ENCODE results near the gene PRR36.

The PRR36 gene

DNA sequence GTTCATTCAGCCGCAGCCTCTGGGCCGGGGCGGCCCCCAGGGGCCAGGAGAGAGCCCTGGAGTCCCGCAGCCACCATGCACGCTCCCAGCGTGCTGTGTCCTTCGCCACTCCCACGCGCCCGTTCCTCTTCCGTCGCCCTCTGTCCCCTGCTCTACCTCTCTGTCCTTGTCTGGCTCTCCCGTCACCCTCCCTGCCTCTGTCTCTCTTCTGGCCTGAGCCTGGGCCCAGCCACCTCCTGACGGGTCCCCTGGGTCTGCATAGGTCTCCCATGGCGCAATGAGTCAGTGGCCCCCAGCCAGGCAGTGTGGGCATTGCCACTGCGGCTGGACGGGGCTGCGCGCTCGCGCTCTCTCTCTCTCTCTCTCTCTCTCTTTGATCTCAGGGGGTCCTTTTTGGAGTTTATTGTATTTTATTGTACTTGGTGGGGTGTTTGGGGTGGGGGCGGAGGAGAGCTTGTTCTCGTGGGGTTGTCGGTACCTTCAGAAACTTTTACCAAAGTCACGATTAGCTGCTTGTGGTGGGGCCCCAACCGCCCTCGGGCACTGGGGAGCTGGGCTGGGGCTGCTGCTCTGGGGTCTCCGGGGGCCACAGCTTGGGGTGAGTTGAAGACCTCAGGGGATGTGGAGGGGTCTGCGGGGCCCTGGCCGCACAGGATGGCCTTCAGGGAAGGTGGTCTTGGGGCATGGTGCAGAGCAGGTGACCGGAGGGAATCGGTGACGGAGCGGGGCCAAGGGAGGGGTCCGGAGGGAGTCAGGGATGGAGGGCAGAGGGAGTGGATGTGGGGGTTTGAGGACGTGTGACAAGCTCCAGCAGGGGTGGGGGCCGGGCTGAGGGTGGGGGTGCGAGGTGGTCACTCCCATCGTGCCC, 38.7 kb upstream of the PRR36 start:
- no peak for DNase-seq

DNA sequence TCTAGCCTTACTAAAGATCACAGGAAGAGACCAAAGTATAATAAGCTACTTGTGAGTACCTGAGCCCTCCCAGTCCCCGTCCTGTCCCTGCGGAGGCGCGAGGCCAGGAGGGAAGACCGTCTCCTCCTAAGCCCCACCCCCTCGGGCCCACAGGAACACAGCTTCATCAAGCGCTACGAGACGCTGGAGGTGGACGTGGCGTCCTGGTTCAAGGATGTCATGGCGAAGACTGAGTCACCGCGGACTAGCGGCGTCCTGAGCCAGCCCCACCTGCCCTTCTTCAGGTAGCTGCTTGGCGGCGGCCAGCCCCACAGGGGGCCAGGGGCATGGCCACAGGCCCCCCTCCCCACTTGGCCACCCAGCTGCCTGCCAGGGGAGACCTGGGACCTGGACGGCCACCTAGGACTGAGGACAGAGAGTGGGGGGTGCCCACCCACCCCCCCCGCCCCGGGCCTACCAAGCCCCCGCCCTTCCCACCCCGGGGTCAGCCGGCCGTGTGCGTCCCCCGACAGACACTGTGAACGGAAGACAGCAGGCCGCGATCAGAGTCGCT, 38.0 kb upstream of the PRR36 start:
- no peak for DNase-seq

DNA sequence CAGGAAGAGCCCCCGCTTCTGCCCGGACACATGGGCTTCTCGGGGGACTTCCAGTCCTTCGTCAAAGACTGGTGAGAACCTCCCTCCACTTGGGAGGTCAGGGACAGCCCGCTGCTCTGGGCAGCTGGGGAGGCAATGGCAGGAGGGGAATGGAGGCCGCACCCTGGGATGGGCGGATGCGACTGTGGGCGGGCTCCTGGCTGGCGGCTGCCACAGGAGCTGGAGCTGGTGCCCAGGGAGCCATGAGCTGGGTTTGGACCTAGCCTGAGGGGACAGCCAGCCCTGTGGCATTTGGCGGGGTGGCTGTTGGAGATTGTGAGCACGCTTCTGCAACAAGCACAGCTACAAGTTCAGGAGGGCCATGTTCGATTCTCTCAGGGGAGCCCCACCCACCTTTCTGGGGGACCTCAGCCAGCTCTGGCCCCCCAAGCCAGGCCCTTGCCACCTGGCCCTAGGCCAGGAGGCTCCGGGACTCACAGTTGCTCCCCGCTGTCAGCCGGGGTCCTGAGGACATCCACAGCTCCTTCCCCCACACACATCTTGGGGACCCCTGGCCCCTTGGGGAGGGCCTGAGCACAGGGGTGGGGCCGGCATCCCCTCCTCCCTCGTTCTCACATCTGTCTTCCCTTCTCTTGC, 37.4 kb upstream of the PRR36 start:
- DNase-seq, result no peak

DNA sequence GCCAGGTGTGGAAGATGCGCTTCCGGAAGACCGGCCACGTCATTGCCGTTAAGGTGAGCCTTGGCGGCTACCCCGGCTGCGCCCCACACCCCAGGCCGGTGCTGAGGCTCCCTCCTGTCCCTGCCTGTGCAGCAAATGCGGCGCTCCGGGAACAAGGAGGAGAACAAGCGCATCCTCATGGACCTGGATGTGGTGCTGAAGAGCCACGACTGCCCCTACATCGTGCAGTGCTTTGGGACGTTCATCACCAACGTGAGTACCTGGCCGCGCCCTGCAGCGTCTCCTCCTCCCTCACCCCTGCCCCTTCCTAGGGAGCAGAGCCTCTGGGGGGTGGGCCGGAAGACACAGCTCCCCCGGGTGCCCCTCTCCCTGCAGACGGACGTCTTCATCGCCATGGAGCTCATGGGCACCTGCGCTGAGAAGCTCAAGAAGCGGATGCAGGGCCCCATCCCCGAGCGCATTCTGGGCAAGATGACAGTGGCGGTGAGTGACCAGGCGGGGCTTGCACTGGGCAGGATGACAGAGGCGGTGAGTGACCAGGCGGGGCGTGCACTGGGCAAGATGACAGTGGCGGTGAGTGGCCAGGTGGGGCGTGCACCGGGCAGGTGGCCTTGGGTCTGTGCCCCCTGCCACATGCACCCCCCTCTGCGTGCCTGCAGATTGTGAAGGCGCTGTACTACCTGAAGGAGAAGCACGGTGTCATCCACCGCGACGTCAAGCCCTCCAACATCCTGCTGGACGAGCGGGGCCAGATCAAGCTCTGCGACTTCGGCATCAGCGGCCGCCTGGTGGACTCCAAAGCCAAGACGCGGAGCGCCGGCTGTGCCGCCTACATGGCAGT, 36.4 kb upstream of the PRR36 start:
- DNase-seq, result no peak

DNA sequence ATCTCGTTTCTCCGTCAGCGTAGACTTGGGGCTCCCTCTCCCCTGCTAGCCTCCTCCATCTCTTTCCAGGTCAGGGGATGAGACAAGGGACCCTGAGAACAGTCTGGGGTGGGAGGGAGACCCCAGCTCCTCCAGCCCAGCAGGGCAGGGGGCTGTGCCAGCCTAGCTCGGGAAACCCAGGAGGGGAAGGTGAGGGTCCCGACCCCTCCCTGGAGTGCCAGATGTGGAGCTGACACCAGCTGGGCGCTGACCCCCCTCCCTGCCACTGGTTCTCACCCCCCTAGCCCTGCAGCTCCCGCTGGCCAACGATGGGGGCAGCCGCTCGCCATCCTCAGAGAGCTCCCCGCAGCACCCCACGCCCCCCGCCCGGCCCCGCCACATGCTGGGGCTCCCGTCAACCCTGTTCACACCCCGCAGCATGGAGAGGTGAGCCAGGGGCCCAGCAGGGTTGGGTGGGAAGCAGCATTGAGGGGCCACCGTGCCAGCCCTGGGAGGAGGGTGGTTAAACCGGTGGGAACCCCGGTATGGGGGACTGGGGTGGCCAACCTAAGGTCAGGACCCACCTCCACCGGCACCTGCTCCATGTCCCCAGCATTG, 35.4 kb upstream of the PRR36 start:
- no peak for DNase-seq

DNA sequence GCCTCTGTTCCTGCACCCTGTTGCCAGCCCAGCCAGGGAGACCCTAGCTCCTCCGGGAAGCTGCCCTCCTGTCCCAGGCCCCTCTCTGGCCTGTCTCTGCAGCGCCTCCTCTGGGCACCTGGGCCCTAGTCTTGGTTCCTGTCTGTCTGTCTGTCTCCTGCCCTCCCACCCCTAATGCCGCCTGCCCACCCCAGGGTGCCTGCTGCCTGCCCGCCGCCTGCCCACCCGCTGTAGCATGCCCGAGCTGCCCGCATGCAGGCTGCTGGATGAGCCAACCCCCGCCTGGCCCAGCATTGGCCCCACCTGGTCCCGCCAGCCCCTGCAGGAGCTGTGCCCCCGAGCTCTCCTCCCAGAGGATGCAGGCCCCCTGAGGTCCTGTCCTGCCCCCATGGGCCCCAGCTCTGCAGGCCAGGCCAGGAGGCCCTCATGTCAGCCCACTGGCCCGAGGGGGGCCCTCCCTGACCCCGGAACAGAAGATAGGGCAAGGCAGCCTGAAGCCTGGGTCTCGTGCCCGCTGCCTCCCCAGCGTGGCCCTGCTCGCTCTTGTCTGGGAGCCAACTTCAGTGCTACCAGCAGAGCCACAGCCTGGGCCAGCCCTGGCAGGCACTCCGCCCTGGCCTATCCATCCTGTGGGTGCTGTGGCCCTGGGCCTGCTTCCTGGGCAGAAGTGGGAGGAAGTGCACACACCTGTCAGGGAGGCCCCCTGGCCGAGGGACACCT, 34.7 kb upstream of the PRR36 start:
- DNase-seq, result no peak

DNA sequence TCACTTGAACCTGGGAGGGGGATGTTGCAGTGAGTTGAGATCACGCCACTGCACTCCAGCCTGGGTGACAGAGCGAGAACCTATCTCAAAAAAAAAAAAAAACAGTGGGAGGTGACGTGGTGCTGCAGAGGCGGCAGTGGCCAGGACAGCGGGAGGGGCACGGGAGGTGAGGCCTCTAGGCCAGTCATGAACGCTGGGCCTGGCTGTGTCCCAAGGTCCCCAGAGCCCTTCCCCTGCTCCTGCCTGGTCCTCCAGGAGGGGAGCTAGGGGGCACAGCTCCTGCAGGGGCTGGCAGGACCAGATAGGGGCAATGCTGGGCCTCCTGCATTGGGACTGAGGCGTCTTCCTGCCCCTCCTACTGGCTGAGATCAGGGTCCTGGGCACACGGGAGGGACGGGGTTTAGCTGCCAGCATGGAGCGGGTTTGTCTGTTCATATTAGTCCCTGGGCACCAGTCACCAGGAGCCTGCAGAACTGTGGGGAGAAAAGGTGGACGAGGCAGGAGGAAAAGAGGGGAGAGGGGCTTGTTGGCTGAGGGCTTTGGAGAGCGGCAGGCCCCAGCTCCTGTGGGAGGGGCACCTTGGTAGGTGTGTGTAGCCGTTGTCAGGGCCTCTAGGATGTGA, 34.0 kb upstream of the PRR36 start:
- no peak for DNase-seq

DNA sequence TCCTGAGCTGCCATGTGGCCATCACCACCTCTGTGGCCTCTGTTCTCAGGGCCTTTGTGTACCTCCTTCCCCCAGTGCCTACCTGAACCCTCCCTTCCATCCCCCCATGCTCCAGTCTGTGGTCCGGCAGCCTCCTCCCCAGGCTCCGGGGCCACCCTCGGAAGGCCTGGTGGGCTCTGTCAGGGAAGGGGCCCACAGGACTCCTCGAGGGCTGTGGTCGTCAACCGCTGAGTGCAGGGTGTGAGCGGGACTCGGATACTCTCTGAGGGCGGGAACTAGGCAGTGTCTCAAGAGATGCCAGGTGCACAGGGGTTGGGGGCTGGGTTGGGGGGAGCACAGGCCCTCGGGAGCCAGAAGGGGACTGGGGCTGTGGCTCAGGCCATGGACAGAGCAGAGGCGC, 33.4 kb upstream of the PRR36 start:
- no peak for DNase-seq

DNA sequence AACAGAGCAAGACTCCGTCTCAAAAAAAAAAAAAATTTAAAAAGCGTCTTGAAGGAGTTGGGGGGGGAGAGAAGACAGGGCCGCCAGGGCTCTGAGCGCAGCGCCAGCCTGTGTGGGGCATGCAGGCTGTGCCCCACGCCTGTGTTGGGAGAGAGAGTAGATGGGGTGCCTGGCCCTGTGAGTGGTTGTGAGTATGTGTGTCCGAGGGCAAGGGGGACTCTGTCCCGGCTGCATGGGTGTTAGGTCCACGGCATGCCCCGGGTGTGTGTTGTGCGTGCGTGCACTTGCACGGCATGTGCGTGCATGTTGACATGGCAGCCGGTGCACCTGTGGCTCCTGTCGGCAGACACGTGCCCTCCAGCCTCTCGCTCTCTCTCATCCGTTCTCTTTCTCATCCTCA, 32.9 kb upstream of the PRR36 start:
- no peak for DNase-seq

DNA sequence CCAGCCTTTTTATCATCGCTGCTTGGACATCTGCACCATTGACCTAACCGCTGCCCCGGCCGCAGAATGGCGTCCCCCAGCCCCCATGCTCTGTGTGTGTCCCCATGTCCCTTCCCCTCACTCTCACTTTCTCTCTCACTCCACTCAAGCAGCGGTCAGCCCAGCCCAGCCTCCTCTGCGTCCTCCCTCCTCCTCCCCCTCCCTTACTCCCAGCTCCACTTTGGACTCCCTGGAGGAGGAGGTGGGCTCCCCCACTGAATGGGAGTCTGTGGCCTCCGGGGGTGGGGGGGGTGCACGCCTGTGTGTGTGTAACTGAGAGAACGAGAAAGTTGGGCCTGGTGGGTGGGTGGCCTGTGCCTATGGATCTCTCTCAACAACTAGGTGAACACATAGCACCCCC, 31.7 kb upstream of the PRR36 start:
- no peak for DNase-seq

DNA sequence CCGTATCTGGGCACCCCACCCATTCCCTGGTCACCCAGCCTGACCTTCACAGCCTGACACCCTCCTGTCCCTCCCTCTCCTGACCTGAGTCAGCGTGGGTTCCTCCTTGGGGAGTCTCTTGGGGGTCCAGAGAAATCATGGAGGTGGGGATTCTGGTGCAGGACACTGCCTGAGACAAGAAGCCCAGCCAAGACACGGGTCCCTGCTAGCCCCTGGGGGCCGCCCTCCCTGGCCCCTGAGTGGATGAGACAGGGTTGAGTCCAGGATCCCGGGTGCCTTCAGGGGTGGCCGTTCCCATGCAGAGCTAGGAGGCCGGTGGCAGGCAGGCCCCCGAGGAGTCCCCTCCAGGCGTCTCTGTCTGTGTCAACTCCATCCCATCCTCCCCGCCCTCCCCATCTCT, 31.1 kb upstream of the PRR36 start:
- DNase-seq, result no peak

DNA sequence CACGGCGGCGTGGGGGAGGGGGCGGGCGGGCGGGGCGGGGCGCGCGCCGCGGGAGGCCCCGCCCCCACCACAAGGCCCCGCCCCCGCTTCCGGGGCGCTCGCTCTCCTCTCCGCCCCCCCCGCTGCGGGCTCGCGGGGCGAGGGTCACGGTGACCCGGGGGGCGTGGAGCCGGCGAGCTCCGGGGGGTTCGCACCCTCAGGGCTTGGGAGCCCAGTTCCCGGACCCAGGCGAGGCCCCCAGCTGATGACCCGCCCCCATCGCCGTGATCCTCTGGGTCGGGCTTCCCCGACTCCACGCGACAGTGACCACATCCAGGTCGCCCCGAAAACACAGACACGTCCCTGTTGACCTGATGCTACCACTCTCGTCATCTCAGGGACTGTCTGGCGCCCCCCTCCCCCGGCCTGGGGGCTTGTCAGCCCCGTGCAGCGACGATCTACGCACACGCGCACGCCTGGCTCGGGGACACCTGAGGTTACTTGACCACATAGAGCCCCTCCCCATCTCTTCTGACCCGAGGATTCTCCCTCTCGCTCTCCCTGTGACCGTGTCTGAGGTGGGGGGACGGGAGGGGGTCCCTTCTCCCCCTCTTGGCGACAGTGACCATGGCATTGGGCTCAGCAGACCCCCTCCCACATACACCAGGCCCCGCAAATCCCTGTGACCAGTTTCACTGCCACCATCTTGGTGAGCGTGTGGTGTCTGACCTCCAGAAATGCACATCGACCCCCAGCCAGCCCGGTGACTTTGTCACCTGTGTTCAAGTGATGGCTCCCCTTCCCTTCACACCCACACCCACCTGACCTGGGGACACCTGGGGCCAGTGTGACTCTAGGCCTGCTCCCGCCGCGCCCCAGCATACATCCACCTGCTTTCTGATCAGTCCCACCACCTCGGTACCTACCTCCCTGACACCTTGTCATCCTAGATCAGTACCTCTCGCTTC, 30.2 kb upstream of the PRR36 start:
- peak; percentile 63 to 82 (median 72) for DNase-seq

DNA sequence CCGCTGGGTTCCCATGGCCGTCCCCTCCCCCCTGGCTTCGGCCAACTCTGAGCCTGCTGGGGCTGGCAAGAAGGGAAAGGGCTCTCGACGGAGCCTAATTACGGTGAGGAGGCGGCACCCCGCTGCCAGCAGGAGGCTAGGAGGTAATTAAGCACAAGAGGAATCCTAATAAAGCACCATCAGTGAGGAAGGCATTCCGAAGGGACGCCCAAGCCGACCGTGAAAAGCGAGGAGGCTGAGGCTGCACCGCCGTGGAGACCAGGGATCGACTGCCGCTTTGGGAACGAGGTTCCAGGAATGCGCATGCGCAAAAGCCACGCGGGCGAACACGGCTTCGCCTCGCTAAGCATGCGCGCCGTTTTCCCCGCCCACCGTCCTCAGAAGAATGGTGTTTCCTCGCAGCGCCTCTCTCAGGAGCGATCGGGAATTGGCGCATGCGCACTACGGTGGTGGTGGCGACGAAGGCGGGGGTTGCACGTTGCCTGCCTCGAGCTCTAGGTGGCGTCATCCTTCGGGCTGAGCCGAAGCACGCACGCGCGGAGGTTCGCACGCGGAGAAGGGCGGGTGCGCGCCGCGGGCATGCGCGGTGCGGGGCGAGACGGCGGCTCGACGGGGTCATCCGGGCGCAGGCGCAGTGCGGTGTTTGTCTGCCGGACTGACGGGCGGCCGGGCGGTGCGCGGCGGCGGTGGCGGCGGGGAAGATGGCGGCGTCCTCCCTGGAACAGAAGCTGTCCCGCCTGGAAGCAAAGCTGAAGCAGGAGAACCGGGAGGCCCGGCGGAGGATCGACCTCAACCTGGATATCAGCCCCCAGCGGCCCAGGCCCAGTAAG, 29.3 kb upstream of the PRR36 start, which contains the start of gene MAP2K7:
TSS of gene MAP2K7 (plus strand) at position 634 of the 830 bp plus-strand sequence. CDS start at position 702, 68 bp downstream.
- DNase-seq, result peak; percentile 100

DNA sequence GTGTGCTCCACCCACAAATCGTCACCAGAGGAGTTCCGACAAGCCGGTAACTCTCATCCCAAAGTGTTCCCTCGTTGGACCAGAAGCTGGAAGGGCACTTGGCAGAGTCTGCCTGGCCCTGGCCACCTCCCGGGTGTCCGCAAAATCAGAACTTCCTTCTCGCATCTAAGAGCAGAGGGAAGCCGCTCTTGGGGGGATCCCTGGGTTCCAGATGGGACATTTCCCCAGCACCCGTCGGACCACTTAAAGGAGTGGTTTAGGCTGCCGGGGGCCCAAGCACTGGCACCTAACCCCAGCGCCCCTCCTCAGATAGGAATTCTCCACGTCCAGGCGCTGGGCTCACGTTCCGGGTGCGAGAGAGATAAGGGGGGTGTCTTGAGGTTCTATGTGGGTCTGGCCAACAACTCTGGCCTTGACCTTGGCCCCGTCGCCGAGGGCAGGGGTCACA, 28.6 kb upstream of the PRR36 start:
- DNase-seq, result no peak

DNA sequence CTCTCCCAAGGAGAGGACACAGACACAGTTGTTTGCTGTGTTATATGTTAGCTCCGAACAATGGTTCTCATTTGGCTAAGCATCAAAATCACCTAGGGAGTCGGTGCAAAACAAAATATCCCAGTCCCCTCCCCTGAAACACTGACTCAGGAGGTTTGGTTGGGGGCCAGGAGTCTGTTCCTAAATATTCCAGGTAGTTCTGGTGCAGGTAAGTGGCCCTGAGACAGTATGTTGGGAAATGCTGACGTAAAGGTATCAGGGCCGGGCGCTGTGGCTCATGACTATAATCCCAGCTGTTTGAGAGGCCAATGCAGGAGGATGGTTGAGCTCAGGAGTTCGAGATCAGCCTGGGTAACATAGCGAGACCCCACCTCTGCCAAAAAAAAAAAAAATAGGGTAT, 27.1 kb upstream of the PRR36 start:
- DNase-seq, result no peak

DNA sequence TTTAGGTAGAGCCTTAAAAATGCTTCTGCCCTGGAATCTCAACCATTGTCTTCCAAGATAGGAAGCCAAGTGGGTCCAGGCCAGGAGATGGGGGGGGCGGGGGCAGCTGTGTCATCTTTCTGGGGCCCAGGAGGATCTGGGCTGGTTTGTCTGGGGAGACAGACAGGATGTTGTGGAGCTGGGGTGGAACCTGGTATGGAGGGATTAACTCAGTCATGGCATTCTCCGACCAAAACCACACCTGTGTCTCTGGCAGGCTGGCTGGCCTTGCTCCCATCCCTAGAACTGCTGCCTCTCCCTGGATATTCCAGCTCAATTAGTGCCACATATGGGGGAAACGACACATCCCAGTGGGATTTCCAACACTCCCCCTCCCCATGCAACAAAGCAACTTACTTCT, 26.7 kb upstream of the PRR36 start:
- DNase-seq, result no peak

DNA sequence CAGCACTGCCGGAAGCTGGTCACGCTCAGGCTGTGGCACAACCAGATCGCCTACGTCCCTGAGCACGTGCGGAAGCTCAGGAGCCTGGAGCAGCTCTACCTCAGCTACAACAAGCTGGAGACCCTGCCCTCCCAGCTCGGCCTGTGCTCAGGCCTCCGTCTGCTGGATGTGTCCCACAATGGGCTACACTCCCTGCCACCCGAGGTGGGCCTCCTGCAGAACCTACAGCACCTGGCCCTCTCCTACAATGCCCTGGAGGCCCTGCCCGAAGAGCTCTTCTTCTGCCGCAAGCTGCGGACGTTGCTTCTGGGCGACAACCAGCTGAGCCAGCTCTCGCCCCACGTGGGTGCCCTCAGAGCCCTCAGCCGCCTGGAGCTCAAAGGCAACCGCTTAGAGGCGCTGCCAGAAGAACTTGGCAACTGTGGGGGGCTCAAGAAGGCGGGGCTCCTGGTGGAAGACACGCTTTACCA, 26.2 kb upstream of the PRR36 start:
- DNase-seq, result no peak

DNA sequence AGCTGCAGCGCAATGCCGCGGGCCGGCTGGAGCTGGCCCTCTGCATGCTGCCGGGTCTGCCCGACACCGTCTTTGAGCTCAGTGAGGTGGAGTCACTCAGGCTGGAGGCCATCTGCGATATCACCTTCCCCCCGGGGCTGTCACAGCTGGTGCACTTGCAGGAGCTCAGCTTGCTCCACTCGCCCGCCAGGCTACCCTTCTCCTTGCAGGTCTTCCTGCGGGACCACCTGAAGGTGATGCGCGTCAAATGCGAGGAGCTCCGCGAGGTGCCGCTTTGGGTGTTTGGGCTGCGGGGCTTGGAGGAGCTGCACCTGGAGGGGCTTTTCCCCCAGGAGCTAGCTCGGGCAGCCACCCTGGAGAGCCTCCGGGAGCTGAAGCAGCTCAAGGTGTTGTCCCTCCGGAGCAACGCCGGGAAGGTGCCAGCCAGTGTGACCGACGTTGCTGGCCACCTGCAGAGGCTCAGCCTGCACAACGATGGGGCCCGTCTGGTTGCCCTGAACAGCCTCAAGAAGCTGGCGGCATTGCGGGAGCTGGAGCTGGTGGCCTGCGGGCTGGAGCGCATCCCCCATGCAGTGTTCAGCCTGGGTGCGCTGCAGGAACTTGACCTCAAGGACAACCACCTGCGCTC, 25.7 kb upstream of the PRR36 start:
- no peak for DNase-seq

DNA sequence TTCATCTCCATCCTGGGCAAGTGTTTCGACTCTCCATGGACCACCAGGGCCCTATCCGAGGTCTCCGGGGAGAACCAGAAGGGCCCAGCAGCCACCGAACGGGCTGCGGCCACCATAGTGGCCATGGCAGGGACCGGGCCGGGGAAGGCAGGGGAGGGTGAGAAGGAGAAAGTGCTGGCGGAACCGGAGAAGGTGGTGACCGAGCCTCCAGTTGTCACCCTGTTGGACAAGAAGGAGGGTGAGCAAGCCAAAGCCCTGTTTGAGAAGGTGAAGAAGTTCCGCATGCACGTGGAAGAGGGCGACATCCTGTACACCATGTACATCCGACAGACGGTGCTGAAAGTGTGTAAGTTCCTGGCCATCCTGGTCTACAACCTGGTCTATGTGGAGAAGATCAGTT, 24.8 kb upstream of the PRR36 start:
- no peak for DNase-seq

Data from activated CD4-positive, CD25-positive, alpha-beta regulatory T cell (primary cell).